Right cardiac atrium (tissue), 5 donors: ENCODE data around the gene YIF1A. TPM values are rescaled to one million over a fixed set of nuclear protein-coding genes. Genes with fewer than 3 reads are reported as not detected.
"Not testable (repeated sequence)": the region's sequence is repeated elsewhere in the genome, so short reads cannot be mapped to it uniquely, and the experiment has no call there.

Source experiments
- ATAC-seq, 2 donors: fragments of 200-7000 bp; cut with Tn5 transposase; one replicate each; pipeline versions ENCODE4 v1.8.0 to v1.9.1; 2020; ENCODE audit warnings: moderate library complexity in 2 of 2, mild to moderate bottlenecking in 1 of 2
- DNase-seq, 3 donors: peaks; one replicate each; pipeline ENCODE4 v3.0.0-alpha.2; 2020
- H3K27ac ChIP-seq: one replicate; pipeline ENCODE4 v1.5.1; 2013; ENCODE audit warnings: mild to moderate bottlenecking, low read length, control low read depth, moderate library complexity
- H3K27me3 ChIP-seq: one replicate; pipeline ENCODE4 v1.6.1; 2013; ENCODE audit not compliant: control insufficient read depth, insufficient read depth
- H3K4me1 ChIP-seq: one replicate; pipeline ENCODE4 v1.6.1; 2013; ENCODE audit warnings: low read length; ENCODE audit not compliant: control insufficient read depth, insufficient read depth
- H3K4me3 ChIP-seq: one replicate; pipeline ENCODE4 v1.5.1; 2013; ENCODE audit warnings: low read length, control low read depth
- H3K9me3 ChIP-seq: one replicate; pipeline ENCODE4 v1.6.1; 2013; ENCODE audit warnings: low read length; ENCODE audit not compliant: control insufficient read depth
- WGBS: extraction: QIAGEN DNeasy Blood & Tissue Kit; methylation state at CpG from one replicate; pipeline ENCODE4 v1.1.7; 2013; 5-methylcytosine and 5-hydroxymethylcytosine counted together
- intact Hi-C, 4 donors: fragments of 100-400 bp; cut with DNase I; formaldehyde crosslinking; loops; one replicate each; pipeline versions ENCODE4 v1.11.0 to v1.14.0; 2022 to 2023
- polyA plus RNA-seq: library from polyadenylated mRNA; stranded (reverse); fragments of 200-250 nt; gene quantifications from one replicate; pipeline ENCODE4 v1.2.3, GENCODE V29; 2013
- total RNA-seq, 4 donors: library from RNA; stranded (reverse); fragmentation: NEBNext Ultra II Directional; extraction: Animal tissue kit (Norgen Biotek cat#: 25700); gene quantifications; one replicate each; pipeline ENCODE4 v1.2.1, GENCODE V29; 2021
- donor health status: healthy with polysubstance abuse.
- donor health status: DM: no; HTN: yes; CAD: no.
- donor health status: DM: no; HTN: no; CAD: no.
- donor health status: DM: no; HTN: yes; CAD: no; lungs with severe emphysema.
- donor health status: DM: yes; HTN: yes; CAD: no.

The YIF1A gene
- total and polyA plus RNA-seq, 5 donors, result 48.0 to 65.3 (median 52.2) TPM

DNA sequence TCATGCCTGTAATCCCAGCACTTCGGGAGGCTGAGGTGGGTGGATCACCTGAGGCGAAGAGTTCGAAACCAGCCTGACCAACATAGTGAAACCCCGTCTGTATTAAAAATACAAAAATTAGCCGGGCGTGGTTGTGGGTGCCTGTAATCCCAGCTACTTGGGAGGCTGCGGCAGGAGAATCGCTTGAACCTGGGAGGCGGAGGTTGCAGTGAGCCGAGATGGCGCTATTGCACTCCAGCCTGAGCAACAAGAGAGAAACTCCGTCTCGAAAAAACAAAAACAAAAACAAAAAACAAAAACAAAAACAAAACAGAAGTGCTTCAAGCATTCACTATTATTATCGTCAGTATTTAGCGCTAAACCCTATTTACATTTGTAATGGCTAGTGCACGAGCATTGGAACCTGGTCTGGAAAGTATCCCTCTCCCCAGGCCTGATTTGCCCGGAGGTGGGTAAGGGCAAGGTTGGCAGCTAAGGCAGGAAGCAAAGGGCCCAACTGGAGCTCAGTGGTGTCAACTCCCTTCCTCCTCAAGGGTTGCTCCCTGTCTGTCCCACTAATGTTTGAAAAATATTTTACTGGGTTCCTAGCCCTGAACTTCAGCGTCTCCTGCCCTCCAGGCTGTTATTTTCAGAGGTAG is 22.0 kb upstream of the YIF1A start:
- intact Hi-C loops, result loop anchor here in 3 of 4 donors (2.0 to 10.0 kb wide), 3 partner anchors 18 to 76 kb away; no protein-coding TSS in a partner anchor
- not testable (repeated sequence) for H3K27ac ChIP-seq, H3K4me1 ChIP-seq, H3K4me3 ChIP-seq, H3K9me3 ChIP-seq, H3K27me3 ChIP-seq, ATAC-seq
- 82% methylated on average over 18 of the region's 18 CpGs for WGBS
- DNase-seq, result peak in 1 of 3 donors; percentile 27

DNA sequence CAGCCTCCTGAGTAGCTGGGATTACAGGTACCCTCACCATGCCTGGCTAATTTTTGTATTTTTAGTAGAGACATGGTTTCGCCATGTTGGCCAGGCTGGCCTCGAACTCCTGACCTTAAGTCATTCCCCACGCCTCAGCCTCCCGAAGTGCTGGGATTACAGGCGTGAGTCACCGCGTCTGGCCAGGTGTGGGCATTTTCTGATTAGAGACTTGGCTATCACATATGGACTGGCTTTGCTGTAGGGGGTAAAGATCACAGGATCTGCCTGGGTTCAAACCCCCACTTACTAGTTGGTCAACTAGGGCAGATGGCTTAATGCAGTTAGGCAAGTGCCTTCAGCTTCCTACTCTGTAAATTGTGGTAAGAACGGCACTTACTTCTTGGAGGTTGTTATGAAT is 21.4 kb upstream of the YIF1A start:
- H3K27me3 ChIP-seq, result no peaks in the 10 kb centered on the region
- DNase-seq, result peak in 2 of 3 donors; percentile 27 to 46
- no peak overlapping the region for H3K4me3 ChIP-seq
- H3K4me1 ChIP-seq, result no peaks in the 10 kb centered on the region
- no peak for ATAC-seq
- no peak overlapping the region for H3K27ac ChIP-seq
- intact Hi-C loops, result loop anchor here in 3 of 4 donors (2.0 to 10.0 kb wide), 3 partner anchors 18 to 77 kb away; no protein-coding TSS in a partner anchor
- WGBS, result 75% methylated on average over 8 of the region's 8 CpGs
- no peaks in the 10 kb centered on the region for H3K9me3 ChIP-seq

DNA sequence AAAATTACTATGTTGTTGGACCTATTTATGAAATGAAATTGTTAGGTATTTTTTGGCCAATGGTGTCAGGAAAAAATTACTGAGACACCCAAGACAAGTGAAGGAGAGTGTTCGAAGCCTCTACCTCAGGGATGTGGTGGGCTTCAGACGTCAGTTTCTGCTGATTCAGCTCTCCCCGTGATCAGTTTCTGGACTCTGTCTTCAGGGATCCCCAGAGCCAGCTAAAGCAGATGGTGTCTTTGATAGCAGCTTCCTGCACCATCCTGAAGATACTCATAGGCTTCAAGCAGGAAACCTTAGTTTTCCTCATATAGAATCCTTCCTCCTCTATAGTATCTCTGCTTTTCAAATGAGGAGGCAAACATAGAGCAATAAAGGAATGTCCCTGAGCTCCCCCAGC is 20.5 kb upstream of the YIF1A start:
- Histone ChIP-seq H3K9me3 (no peaks in the 10 kb centered on the region), H3K27me3 (no peaks in the 10 kb centered on the region), H3K4me1 (no peaks in the 10 kb centered on the region), H3K4me3 (no peak overlapping the region), H3K27ac (no peak overlapping the region)
- intact Hi-C loops, result no loop called here
- ATAC-seq (no peak), DNase-seq (no peak)
- WGBS, result 44% methylated on average over 3 of the region's 3 CpGs

DNA sequence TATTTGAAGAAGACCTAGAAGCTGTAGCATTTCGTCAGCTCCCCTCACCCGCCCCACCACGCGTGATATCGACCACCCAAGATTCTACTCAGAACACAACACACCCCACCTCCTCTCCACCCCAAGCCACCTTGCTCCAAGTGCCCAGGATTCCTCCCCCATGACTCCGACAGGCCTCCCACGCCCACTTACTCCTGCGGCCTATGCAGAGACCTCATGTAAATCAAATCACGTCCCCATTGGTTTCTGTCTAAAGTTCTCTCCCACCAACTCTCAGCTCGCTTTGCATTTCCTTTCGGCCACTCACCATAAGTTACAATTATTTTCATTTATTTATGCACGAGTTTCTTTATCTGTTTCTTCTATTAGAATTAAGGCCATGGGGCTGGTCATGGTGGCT is 13.7 kb upstream of the YIF1A start:
- WGBS, result 82% methylated on average over 12 of the region's 12 CpGs
- Histone ChIP-seq H3K4me3 (no peak overlapping the region), H3K4me1 (no peaks in the 10 kb centered on the region), H3K9me3 (no peaks in the 10 kb centered on the region), H3K27me3 (no peaks in the 10 kb centered on the region), H3K27ac (no peak overlapping the region)
- DNase-seq, result peak in 2 of 3 donors; percentile 3 to 4
- no peak for ATAC-seq
- intact Hi-C loops, result no loop called here

DNA sequence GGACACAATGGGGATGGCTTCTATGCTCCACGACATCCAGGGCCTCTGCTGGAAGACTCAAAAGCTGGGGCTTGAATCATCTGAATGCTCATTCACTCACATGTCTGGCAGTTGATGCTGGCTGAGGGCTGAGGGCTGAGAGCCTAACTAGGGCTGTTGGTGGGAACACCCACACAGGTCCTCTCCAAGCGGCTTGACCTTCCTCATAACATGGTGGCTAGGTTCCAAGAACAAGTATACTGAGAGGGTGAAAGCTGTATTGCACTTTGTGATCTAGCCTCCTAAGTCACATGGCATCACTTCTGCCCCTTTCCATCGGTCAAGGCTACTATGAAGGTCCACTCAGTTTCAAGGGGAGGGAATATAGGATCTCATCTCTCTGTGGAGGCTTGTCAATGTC is 10.2 kb upstream of the YIF1A start:
- H3K4me1 ChIP-seq, result no peaks in the 10 kb centered on the region
- DNase-seq (peak; percentile 2 to 48 (median 11)), ATAC-seq (peak in 1 of 2 donors; percentile 37)
- H3K4me3 ChIP-seq, result no peak overlapping the region
- no peak overlapping the region for H3K27ac ChIP-seq
- 51% methylated on average over 3 of the region's 3 CpGs for WGBS
- H3K27me3 ChIP-seq, result no peaks in the 10 kb centered on the region
- no peaks in the 10 kb centered on the region for H3K9me3 ChIP-seq
- intact Hi-C loops, result no loop called here

DNA sequence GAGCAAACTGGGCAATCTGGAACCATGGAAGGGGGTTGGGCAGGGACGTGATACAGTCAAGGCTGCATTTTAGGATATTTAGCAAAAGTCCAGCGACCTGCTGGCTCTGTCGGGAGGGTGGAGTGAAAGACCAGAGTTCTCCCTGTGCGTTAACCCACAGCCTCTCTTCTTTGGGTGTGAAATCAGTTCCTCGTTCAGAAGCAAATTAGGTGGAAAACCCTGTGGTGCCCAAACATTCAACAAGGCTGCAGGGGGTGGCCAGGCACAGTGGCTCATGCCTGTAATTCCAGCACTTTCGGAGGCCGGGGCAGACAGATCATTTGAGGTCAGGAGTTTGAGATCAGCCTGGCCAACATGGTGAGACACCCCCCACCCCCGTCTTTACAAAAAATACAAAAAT is 8.7 kb upstream of the YIF1A start:
- ATAC-seq (no peak), DNase-seq (peak in 1 of 3 donors; percentile 10)
- 47% methylated on average over 8 of the region's 8 CpGs for WGBS
- intact Hi-C loops, result no loop called here
- Histone ChIP-seq H3K27me3 (no peaks in the 10 kb centered on the region), H3K4me3 (no peak overlapping the region), H3K9me3 (no peaks in the 10 kb centered on the region), H3K4me1 (no peaks in the 10 kb centered on the region), H3K27ac (no peak overlapping the region)

DNA sequence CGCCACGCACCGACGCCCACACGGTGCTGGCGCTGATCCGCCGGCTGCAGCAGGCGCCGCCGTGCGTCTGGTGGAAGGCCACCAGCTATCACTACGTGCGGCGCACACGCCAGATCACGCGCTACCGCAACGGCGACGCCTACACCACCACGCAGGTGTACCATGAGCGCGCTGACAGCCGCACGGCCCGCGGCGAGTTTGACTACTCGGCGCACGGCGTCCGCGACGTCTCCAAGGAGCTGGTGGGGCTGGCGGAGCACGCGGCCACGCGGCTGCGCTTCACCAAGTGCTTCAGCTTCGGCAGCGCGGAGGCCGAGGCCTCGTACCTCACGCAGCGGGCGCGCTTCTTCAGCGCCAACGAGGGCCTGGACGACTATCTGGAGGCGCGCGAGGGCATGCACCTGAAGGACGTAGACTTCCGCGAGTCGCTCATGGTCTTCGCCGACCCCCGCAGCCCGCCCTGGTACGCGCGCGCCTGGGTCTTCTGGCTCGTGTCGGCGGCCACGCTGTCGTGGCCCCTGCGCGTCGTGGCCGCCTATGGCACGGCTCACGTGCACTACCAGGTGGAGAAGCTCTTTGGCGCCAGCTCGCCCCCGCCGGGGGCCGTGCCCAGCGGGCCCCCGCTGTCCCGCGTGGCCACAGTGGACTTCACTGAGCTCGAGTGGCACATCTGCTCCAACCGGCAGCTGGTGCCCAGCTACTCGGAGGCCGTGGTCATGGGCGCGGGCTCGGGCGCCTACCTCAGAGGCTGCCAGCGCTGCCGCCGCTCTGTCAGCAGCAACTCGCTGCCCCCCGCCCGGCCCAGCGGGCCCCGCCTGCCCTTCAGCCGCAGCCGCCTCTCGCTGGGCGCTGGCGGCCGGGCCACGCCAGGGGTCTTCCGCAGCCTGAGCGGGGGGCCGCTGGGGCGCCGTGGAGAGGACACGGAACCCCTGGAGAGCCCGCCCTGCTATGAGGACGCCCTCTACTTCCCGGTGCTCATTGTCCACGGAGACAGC is 6.0 kb upstream of the YIF1A start:
- no peak overlapping the region for H3K27ac ChIP-seq
- peaks cover 3% of the 10 kb centered on the region for H3K4me1 ChIP-seq
- H3K9me3 ChIP-seq, result no peaks in the 10 kb centered on the region
- intact Hi-C loops, result no loop called here
- no peaks in the 10 kb centered on the region for H3K27me3 ChIP-seq
- H3K4me3 ChIP-seq, result no peak overlapping the region
- ATAC-seq (no peak), DNase-seq (peak in 1 of 3 donors; percentile 46)
- 76% methylated on average over 123 of the region's 123 CpGs for WGBS

DNA sequence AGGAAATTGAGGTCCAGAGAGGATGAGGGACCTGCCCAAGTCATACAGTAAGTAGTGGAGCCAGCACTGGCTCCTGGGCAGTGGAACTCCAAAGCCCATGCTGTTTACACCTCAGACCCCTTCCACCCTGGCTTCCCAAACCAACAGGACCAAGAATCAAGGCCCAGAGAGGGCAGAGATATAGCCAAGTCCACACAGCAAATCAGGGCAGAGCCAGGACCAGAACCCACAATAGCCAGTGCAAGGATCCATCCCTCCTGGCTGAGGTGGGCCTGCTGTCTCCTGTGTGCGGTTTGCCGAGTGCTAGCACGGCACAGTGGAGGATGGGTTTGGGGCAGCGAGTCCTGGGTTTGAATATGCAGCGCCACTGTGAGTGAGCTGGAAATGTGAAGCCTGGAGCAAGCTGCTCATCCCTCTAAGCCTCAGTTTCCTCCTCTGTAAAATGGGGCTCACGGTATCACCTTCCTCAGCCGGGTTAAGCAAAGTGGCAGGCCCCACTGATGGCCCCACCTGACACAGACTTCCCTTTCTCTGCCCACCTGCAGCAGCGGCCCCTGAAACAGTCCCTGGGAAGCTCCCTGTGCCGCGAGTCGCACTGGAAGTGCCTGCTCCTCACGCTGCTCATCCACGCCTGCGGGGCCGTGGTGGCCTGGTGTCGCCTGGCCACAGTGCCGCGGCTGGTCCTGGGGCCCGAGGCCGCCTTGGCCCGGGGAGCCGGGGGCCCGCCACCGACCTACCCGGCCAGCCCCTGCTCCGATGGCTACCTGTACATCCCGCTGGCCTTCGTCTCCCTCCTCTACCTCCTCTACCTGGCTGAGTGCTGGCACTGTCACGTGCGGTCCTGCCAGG is 5.1 kb upstream of the YIF1A start:
- Histone ChIP-seq H3K4me1 (peaks cover 7% of the 10 kb centered on the region), H3K27ac (no peak overlapping the region), H3K27me3 (no peaks in the 10 kb centered on the region), H3K4me3 (no peak overlapping the region), H3K9me3 (no peaks in the 10 kb centered on the region)
- intact Hi-C loops, result no loop called here
- 81% methylated on average over 30 of the region's 30 CpGs for WGBS
- DNase-seq, result peak in 1 of 3 donors; percentile 44
- ATAC-seq, result no peak

DNA sequence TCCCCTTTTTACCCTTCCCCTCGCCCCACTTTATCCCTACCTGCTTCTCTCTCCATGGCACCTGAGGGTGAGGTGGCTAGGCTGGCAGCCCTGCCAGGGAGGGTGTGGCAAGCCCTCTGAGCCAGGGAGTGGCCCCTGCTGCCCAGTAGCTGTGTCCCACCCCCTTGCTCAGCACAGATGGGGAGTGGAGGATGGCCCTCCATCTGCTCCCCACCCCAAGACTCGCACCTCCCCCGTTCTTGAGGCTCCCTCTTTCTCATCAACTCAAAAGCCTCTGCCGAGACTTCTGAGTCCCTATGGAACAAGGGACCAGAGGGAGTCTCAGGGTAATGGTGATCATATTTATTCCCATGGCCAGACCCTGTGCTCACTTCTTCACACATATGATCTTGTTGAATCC is 4.4 kb upstream of the YIF1A start:
- ATAC-seq (no peak), DNase-seq (no peak)
- H3K4me3 ChIP-seq, result no peak overlapping the region
- H3K27ac ChIP-seq, result no peak overlapping the region
- intact Hi-C loops, result no loop called here
- no peaks in the 10 kb centered on the region for H3K9me3 ChIP-seq
- WGBS, result 68% methylated on average over 4 of the region's 4 CpGs
- no peaks in the 10 kb centered on the region for H3K27me3 ChIP-seq
- H3K4me1 ChIP-seq, result peaks cover 7% of the 10 kb centered on the region

DNA sequence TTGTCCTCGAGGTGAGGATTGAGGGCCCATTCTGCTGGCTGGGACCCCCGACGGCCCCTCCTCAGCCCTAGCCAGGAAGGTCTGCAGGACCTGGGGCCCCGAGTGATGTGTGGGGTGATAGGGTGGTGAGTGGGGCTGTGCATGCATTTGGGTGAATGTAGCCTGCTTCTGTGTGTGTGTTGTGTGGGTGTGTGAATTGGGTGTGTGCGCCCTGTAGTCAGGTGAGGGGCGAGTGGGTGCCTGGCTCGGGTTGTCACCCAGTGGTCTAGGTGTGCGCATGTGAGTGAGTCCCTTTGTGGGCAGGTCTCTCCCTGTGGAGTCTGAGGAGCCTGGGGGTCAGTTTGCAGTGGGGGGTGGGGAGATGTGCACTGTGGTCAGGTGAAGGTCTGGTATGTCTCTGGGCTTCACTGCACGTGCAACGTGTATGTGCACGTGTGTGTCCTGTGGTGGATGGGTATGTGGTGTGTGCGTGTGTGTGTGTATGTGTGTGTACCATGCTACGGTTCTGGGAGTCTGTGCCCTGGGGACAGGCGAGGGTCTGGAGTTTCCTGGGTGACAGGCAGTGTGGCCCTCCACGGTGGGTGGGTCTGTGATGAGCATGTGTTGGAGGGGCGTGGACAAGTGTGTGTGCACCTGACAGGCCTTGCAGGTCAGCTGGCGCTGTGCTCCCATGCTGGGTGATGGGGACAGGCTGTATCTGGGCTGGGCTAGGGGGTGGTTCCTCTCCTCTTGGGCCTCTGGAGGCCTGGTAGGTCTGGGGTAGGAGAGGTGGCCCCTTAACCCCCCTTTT is 3.8 kb upstream of the YIF1A start:
- no peaks in the 10 kb centered on the region for H3K9me3 ChIP-seq
- 55% methylated on average over 17 of the region's 17 CpGs for WGBS
- no peak for DNase-seq
- no peak overlapping the region for H3K27ac ChIP-seq
- no peak for ATAC-seq
- H3K27me3 ChIP-seq, result no peaks in the 10 kb centered on the region
- intact Hi-C loops, result no loop called here
- peaks cover 10% of the 10 kb centered on the region for H3K4me1 ChIP-seq
- H3K4me3 ChIP-seq, result no peak overlapping the region
